OCI-LY1 (cell line): ENCODE measurements around the gene HNRNPL.

ENCODE experiments used
- EZH2 ChIP-seq: fragments of 200-600 bp; sonication (generic), shearing (Covaris generic); IDR thresholded peaks from 2 replicates; pipeline ENCODE4 v1.8.0; 2017; ENCODE audit warnings: borderline replicate concordance, mixed run types, mild to moderate bottlenecking, antibody characterized with exemption, low read length, moderate library complexity, mixed read lengths
- TF ChIP-seq, protein P1 (sequence below): fragments of 200-600 bp; sonication (generic), shearing (Covaris generic); IDR thresholded peaks from 2 replicates; pipeline ENCODE4 v1.5.1; 2017; ENCODE audit warnings: mild to moderate bottlenecking, antibody characterized with exemption, low read length, moderate library complexity, mixed read lengths

DNA sequence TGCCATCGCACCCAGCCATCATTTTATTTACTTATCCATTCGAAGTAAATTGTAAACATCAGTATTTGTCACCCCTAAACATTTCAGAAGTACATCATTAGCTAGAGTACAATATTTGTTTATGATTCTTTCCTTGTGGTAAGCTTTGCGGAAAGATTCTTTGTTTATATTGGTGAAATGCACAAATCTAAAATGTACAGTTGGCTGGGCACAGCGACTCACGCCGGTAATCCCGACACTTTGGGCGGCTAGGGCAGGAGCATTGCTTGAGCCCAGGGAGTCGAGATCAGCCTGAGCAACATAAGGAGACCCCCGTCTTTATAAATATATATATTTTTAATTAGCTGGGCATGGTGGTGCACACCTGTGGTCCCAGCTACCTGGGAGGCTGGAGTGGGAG is 50.7 kb downstream of the HNRNPL start:
- TF ChIP-seq, protein P1, sequence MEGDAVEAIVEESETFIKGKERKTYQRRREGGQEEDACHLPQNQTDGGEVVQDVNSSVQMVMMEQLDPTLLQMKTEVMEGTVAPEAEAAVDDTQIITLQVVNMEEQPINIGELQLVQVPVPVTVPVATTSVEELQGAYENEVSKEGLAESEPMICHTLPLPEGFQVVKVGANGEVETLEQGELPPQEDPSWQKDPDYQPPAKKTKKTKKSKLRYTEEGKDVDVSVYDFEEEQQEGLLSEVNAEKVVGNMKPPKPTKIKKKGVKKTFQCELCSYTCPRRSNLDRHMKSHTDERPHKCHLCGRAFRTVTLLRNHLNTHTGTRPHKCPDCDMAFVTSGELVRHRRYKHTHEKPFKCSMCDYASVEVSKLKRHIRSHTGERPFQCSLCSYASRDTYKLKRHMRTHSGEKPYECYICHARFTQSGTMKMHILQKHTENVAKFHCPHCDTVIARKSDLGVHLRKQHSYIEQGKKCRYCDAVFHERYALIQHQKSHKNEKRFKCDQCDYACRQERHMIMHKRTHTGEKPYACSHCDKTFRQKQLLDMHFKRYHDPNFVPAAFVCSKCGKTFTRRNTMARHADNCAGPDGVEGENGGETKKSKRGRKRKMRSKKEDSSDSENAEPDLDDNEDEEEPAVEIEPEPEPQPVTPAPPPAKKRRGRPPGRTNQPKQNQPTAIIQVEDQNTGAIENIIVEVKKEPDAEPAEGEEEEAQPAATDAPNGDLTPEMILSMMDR: no peak
- no peak for TF ChIP-seq EZH2
